GM18508 (cell line): ENCODE results near the gene OR4D2.
"Not testable (repeated sequence)": the region's sequence is repeated elsewhere in the genome, so short reads cannot be mapped to it uniquely, and the experiment has no call there.

Source experiments
- ATAC-seq: cut with Tn5 transposase; IDR thresholded peaks from one replicate; pipeline ENCODE4 v1.9.1; 2021; ENCODE audit warnings: moderate number of reproducible peaks; ENCODE audit not compliant: insufficient read depth, unreplicated experiment

Gene OR4D2

GRCh38 chr17:58166682-58167081, at the start of gene OR4D2:
Gene OR4D2, plus strand, starts transcription at chr17:58166982. Its CDS starts 2,674 bp downstream, at chr17:58169656.
- ATAC-seq: no peak

- ATAC-seq: no peak
Measured at GRCh38 chr17:58117382-58117781, 49.4 kb upstream of the OR4D2 start.

DNA sequence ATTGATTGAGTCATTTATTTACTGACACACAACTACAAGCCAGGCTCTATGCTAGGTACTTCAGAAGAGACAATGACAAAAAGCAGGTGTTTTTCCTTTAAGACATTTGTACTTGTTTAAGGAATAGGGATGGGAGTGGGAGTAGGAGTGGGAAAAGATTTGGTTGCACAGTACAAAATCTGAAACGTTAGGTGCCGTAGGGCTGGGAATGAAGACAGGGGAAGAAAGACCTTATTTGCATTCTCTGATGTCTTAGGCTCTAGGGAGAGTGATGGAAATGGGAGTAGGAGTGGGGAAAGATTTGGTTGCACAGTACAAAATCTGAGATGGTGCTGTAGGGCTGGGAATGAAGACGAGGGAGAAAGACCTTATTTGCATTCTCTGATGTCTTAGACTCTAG, 47.3 kb upstream of the OR4D2 start:
- no peak for ATAC-seq

GRCh38 chr17:58120195-58120822, 46.5 kb upstream of the OR4D2 start:
- no peak for ATAC-seq

- no peak for ATAC-seq
Measured at GRCh38 chr17:58121925-58122324, 44.9 kb upstream of the OR4D2 start.

DNA sequence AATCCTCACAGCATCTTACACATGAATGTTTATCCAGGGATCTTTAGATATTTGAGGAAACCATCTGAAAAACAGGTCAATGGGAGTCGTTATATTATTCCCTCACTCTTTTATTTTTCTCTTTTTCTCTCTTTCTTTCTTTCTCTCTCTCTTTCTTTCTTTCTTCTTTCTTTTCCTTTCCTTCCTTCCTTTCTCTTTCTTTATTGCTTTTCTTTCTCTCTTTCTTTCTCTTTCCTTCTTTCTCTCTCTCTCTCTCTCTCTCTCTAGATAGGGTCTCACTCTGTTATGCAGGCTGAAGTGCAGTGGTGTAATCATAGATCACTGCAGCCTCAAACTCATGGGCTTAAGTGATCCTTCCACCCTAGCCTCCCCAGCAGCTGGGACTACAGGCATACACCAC, 38.9 kb upstream of the OR4D2 start:
- no peak for ATAC-seq

- not testable (repeated sequence) for ATAC-seq
Measured at GRCh38 chr17:58132697-58133096, 34.1 kb upstream of the OR4D2 start.

DNA sequence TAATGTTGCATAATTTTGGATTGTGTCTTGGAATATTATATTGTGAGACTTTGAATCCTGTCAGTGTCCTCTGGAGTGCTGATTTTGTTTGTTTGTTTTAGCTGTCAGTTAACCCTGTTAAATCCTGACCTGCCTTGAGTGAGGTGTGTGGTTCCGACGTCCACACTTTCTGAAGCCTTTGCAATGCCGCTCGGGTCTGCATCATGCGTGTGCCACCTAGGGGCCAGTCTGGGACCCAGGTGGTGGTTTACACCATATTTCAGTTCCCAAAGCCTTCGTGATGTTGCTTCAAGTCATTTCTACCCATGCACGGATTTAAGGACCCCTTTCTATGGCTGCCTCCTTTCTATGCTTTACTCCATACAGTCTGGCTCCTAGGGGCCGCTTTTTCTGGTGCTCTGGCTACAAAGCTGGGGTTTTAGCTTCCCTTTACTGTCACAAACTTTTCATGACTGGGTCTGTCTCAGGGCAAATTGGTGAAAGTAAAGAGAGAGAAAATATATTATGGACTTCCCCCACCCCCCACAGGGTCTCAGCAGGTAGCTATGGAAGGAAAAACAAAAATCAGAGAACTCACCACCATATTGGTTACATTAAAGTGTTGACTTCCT, 30.0 kb upstream of the OR4D2 start:
- no peak for ATAC-seq

GRCh38 chr17:58141505-58141904, 25.3 kb upstream of the OR4D2 start:
- ATAC-seq: no peak

- not testable (repeated sequence) for ATAC-seq
Measured at GRCh38 chr17:58143335-58143734, 23.4 kb upstream of the OR4D2 start.

- ATAC-seq: no peak
Measured at GRCh38 chr17:58144801-58145200, 22.0 kb upstream of the OR4D2 start.

- ATAC-seq: no peak
Measured at GRCh38 chr17:58147930-58148434, 18.8 kb upstream of the OR4D2 start, which contains the start of gene OR4D1. Gene OR4D1, plus strand, starts transcription at chr17:58148384. Its CDS starts 6,770 bp downstream, at chr17:58155154.

DNA sequence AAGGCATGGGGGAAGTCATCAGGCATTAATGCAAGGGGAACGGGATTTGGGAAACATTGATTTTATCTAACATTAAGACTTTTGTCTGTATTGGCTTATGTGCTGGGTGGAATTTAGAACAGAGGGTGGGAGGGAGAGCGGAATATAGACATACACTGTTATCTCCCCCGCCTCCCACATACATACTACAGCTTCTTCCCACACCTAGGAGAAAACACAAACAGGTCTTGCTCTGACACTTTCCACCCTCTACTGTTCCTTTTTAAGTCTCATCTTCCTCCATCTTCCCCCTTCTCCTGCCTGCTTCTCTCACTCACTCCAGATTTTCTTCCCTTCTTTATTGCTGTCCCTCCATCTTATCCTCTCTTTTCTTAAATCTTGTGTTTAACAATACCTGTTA, 18.2 kb upstream of the OR4D2 start:
- no peak for ATAC-seq

DNA sequence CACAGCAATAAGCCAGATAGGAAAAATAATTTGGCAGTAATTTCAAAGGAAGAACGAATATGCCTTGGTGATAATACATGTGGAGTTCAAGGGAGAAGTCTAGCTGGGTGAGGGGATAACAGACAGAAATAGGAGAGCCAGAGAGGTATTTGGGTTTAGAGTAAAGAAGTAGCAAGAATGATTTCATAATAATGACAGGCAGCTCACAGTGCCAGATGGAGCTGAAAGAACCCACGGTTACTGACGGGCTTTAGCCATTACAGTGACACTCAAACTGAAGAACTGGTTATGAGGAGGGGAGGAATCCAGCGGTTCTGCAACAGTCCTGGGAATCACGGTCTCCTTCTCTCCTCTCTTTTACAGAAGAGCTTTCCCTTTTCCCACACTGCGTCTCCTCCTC, 16.4 kb upstream of the OR4D2 start:
- ATAC-seq: no peak

DNA sequence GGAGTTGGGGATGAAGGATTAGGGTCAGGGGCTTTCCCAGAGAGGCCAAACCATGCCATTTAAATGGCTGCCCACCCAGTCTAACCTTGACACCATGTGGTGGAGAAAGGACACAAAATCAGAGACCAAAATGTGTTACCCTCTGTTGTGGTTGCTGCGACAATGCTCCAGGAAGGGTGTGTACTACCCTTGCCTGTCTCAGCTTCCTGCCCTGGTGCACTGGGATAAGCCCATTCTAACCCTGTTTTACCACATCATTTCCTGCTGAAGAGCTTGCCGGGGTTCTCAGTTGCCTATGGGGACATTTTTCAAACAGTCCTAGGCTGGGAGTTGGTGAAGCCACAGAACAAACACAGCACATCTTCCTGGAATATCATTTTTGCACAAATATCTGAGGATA, 13.7 kb upstream of the OR4D2 start:
- ATAC-seq: no peak

- no peak for ATAC-seq
Measured at GRCh38 chr17:58153671-58154070, 13.1 kb upstream of the OR4D2 start.

DNA sequence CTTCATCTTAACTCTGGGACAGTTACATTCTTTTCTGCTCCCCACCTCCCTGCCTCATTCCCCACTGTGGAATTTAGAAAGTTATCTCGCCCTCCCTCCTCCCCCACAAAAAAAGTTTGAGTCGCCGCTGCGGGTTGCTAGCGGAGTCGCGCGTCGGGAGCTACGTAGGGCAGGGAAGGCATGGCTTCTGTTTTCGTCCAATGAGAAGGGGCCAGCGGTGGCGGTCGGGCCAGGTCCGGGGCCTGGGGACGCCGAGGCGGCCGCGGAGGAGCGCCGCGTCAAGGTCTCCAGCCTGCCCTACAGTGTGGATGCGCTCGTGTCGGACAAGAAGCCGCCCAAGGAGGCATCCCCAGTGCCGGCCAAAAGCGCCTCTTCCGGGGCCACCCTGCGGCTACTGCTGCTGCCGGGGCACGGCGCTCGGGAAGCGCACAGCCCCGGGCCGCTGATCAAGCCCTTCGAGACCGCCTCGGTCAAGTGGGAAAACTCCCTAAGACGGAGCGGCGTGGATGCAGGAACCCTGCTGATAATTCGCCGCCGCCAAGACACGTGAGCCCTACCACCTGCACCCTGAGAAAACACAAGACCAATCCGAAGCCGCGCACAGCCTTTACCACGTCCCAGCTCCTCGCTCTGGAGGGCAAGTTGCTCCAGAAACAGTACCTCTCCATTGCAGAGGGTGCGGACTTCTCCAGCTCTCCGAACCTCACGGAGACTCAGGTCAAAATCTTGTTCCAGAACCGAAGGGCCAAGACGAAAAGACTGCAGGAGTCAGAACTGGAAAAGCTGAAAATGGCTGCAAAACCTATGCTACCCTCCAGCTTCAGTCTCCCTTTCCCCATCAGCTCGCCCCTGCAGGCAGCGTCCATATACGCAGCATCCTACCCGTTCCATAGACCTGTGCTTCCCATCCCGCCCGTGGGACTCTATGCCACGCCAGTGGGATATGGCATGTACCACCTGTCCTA, 9.7 kb upstream of the OR4D2 start:
- ATAC-seq: no peak

GRCh38 chr17:58158181-58158580, 8.6 kb upstream of the OR4D2 start:
- ATAC-seq: no peak

DNA sequence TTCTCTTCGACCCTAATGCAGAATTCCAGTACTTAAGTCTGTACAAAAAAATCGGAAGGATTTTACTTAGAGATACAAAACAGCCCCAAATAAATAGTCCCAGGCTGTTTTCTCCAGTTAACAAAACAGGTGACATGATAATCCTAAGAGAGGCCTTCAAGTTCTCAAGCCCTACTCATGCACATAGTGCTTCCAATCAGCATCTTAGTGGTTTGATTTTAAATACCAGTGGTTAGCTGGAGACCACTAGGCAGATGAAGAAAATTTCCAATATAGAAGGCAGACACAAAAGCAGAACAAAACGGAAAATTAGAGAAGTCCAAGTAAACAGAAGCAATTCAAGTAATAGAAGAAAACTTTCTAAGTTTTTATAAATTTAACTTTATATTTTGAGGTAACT, 5.2 kb upstream of the OR4D2 start:
- no peak for ATAC-seq

DNA sequence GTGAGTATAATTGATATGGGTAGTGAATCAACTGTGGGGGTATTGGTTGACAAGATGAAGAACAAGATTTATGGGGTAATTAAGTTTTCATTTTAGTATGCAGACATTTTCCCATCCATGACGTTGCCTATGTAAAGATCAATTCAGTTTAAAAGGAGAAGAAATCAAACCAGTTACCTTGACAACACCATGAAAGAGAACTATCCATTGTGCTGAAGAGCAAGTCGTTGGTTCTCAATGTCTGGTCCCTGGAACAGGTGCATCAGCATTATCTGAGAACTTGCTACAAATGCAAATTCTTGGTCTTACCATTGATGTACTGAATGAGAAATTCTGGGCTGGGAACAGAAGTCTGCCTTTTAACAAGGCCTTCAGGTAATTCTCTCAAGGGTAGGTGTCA, 801 bp upstream of the OR4D2 start:
- ATAC-seq: no peak

GRCh38 chr17:58170622-58171021, 3.8 kb downstream of the OR4D2 start:
- no peak for ATAC-seq
